ENCODE results near the gene PACS1. TPM values are rescaled to one million over a fixed set of nuclear protein-coding genes. Genes with fewer than 3 reads are reported as not detected.
A peak's percentile ranks its signal among the peaks of the same experiment; 100 is the strongest.

PACS1 gene
- total RNA-seq, 2 donors from 2014 or later = 124 TPM

- H3K27ac Mint-ChIP-seq = no peak overlapping the region
- no peaks in the 10 kb centered on the region for H3K9me3 Mint-ChIP-seq
- DNase-seq (ENCODE audit: low spot score in 2 of 2) (peak in 1 of 2 donors; percentile 55), ATAC-seq (no peak)
- H3K36me3 Mint-ChIP-seq = no peaks in the 10 kb centered on the region
These were observed 222.7 kb downstream of the PACS1 start for GRCh38 chr11:66292543-66293332.

- Mint-ChIP-seq H3K27ac (no peak overlapping the region), H3K9me3 (no peaks in the 10 kb centered on the region), H3K36me3 (no peaks in the 10 kb centered on the region)
- ATAC-seq = no peak
- DNase-seq (ENCODE audit: low spot score in 2 of 2) = no peak
These were observed 223.3 kb downstream of the PACS1 start for GRCh38 chr11:66293352-66293751.

- no peak overlapping the region for H3K27ac Mint-ChIP-seq
- H3K9me3 Mint-ChIP-seq = no peaks in the 10 kb centered on the region
- ATAC-seq = no peak
- peak in 1 of 2 donors; percentile 55 for DNase-seq (ENCODE audit: low spot score in 2 of 2)
- H3K36me3 Mint-ChIP-seq = no peaks in the 10 kb centered on the region
These were observed 223.9 kb downstream of the PACS1 start for GRCh38 chr11:66293777-66294625.

Other genes starting within 250 kb of the PACS1 start
- 1 to 10 TPM; 3.8 to 5.0 TPM for gene SNX32, start 236.3 kb upstream of the PACS1 start, total RNA-seq
- 1,000 to 10,000 TPM in 1 of 2 donors, 100 to 1,000 TPM in 1; 855 to 1,265 TPM for gene CFL1, start 212.1 kb upstream of the PACS1 start, total RNA-seq
- gene MUS81, start 209.8 kb upstream of the PACS1 start, total RNA-seq = 10 to 100 TPM; 63.9 to 64.0 TPM
- gene EFEMP2, start 197.5 kb upstream of the PACS1 start, total RNA-seq = 10 to 100 TPM; 15.2 to 41.8 TPM
- 10 to 100 TPM in 1 of 2 donors, 1 to 10 TPM in 1; 2.2 to 16.8 TPM for gene CTSW, start 190.4 kb upstream of the PACS1 start, total RNA-seq
- gene FIBP, start 181.8 kb upstream of the PACS1 start, total RNA-seq = 100 to 1,000 TPM in 1 of 2 donors, 10 to 100 TPM in 1; 69.4 to 101 TPM
- 10 to 100 TPM; 29.4 to 37.2 TPM for gene CCDC85B, start 179.6 kb upstream of the PACS1 start, total RNA-seq
- gene FOSL1, start 169.9 kb upstream of the PACS1 start, total RNA-seq = 1 to 10 TPM; 7.4 to 9.5 TPM
- 10 to 100 TPM; 17.6 to 28.6 TPM for gene C11orf68, start 151.2 kb upstream of the PACS1 start, total RNA-seq
- 100 to 1,000 TPM; 110 to 167 TPM for gene DRAP1, start 150.8 kb upstream of the PACS1 start, total RNA-seq
- not detected for gene TSGA10IP, start 124.8 kb upstream of the PACS1 start, total RNA-seq
- 10 to 100 TPM; 53.1 to 60.2 TPM for gene SART1, start 108.5 kb upstream of the PACS1 start, total RNA-seq
- 10 to 100 TPM; 47.5 to 86.8 TPM for gene EIF1AD, start 68.1 kb upstream of the PACS1 start, total RNA-seq
- 100 to 1,000 TPM; 242 to 310 TPM for gene BANF1, start 67.8 kb upstream of the PACS1 start, total RNA-seq
- gene CST6, start 58.3 kb upstream of the PACS1 start, total RNA-seq = under 1 TPM in 1 of 2 donors, not detected in 1; 0.43 TPM
- gene CATSPER1, start 43.8 kb upstream of the PACS1 start, total RNA-seq = under 1 TPM in 1 of 2 donors, not detected in 1; 0.80 TPM
- 1 to 10 TPM in 1 of 2 donors, under 1 TPM in 1; 0.14 to 1.1 TPM for gene GAL3ST3, start 21.1 kb upstream of the PACS1 start, total RNA-seq
- 100 to 1,000 TPM; 236 to 246 TPM for gene SF3B2, start 17.9 kb upstream of the PACS1 start, total RNA-seq
- gene KLC2, start 187.4 kb downstream of the PACS1 start, total RNA-seq = 10 to 100 TPM; 26.0 to 69.7 TPM
- gene RAB1B, start 198.4 kb downstream of the PACS1 start, total RNA-seq = 100 to 1,000 TPM; 138 to 153 TPM
- 1 to 10 TPM; 1.7 to 4.5 TPM for gene CNIH2, start 207.9 kb downstream of the PACS1 start, total RNA-seq
- 10 to 100 TPM; 45.9 to 55.4 TPM for gene YIF1A, start 218.9 kb downstream of the PACS1 start, total RNA-seq
- gene TMEM151A, start 221.6 kb downstream of the PACS1 start, total RNA-seq = not detected
- under 1 TPM; 0.31 to 0.36 TPM for gene CD248, start 246.8 kb downstream of the PACS1 start, total RNA-seq

All from activated naive CD4-positive, alpha-beta T cell treated with anti-CD3 and anti-CD28 coated beads, Interleukin-2, amount 50 U/mL, for 72 hours (primary cell).